Measurements from ENCODE around the gene ZNF385B.

Gene ZNF385B

GRCh38 chr2:179677077-179677688 lies 184.2 kb downstream of the ZNF385B start:
- Histone ChIP-seq H3K4me1 (no peaks in the 10 kb centered on the region), H3K27me3 (ENCODE audit: control insufficient read depth, insufficient read depth, low read length) (no peaks in the 10 kb centered on the region), H3K4me3 (ENCODE audit: low read depth, low read length) (peak overlapping the region; percentile 3), H3K9ac (no peak overlapping the region), H2AFZ (no peak overlapping the region), H3K27ac (no peak overlapping the region), H3K79me2 (no peaks in the 10 kb centered on the region), H3K9me3 (ENCODE audit: control insufficient read depth, low read length) (no peaks in the 10 kb centered on the region), H3K4me2 (ENCODE audit: low read length) (no peak overlapping the region), H3K36me3 (ENCODE audit: control insufficient read depth, insufficient read depth, low read length) (no peaks in the 10 kb centered on the region)
- TF ChIP-seq CTCF (IDR thresholded peaks at IDR 0.05), result no peak

- Histone ChIP-seq H3K9ac (no peak overlapping the region), H3K27me3 (ENCODE audit: control insufficient read depth, insufficient read depth, low read length) (no peaks in the 10 kb centered on the region), H3K4me1 (no peaks in the 10 kb centered on the region), H3K4me2 (ENCODE audit: low read length) (no peak overlapping the region), H3K4me3 (ENCODE audit: low read depth, low read length) (no peak overlapping the region), H2AFZ (no peak overlapping the region), H3K79me2 (no peaks in the 10 kb centered on the region), H3K27ac (no peak overlapping the region), H3K9me3 (ENCODE audit: control insufficient read depth, low read length) (no peaks in the 10 kb centered on the region), H3K36me3 (ENCODE audit: control insufficient read depth, insufficient read depth, low read length) (no peaks in the 10 kb centered on the region)
- no peak for TF ChIP-seq CTCF (IDR thresholded peaks at IDR 0.05)
These were observed 186.0 kb downstream of the ZNF385B start for GRCh38 chr2:179675435-179675834.

DNA sequence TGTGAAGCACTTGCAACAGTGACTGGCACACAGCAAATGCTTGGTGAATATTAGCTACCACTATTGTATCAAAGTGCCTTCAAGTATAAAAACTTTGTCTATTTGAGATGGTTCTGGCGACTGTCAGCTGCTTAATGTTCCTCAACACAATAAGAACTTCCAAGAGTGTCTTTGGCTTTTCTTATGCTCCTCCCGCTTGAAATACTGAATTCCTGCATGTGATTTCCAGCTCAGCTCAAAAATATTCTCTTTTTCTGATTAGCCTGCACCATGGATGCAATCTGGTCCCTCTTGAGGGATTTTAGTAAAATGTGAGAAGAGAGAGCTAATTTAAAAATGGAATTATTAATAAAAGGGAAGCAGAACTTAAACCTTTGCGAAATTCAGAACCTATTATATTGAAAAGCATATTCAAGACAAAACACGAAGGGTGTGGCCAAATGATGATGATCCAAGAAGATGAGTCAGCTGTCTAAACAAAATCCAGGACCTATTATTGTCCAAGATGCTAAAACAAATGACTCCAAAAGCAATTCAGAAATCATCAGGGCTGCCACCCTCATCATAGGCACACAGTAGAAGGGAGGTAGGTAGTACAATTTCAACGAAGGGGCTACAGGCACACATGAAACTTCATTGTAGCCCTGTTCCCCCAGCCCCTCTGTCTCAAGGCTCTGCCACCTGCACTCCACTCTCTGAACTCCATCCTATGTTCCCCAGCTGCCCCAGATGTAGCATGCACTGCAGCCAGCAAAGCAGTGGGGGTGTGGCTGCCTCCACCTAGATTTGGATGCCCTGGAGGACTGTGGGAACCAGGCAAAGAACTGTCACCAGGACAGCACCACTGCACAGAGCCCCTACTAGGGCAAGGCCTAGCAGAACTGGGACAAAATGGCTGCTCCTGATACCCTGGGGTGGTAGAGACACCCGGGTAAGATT lies 190.1 kb downstream of the ZNF385B start:
- Histone ChIP-seq H3K36me3 (ENCODE audit: control insufficient read depth, insufficient read depth, low read length) (no peaks in the 10 kb centered on the region), H3K27ac (no peak overlapping the region), H3K4me2 (ENCODE audit: low read length) (no peak overlapping the region), H2AFZ (no peak overlapping the region), H3K4me3 (ENCODE audit: low read depth, low read length) (no peak overlapping the region), H3K27me3 (ENCODE audit: control insufficient read depth, insufficient read depth, low read length) (no peaks in the 10 kb centered on the region), H3K9me3 (ENCODE audit: control insufficient read depth, low read length) (no peaks in the 10 kb centered on the region), H3K4me1 (no peaks in the 10 kb centered on the region), H3K9ac (no peak overlapping the region), H3K79me2 (no peaks in the 10 kb centered on the region)
- no peak for TF ChIP-seq CTCF (IDR thresholded peaks at IDR 0.05)

GRCh38 chr2:179669196-179669595 lies 192.2 kb downstream of the ZNF385B start:
- H3K36me3 ChIP-seq (ENCODE audit: control insufficient read depth, insufficient read depth, low read length), result no peaks in the 10 kb centered on the region
- H3K79me2 ChIP-seq, result no peaks in the 10 kb centered on the region
- H3K27ac ChIP-seq, result no peak overlapping the region
- H3K9ac ChIP-seq, result no peak overlapping the region
- no peaks in the 10 kb centered on the region for H3K9me3 ChIP-seq (ENCODE audit: control insufficient read depth, low read length)
- H3K27me3 ChIP-seq (ENCODE audit: control insufficient read depth, insufficient read depth, low read length), result no peaks in the 10 kb centered on the region
- no peak overlapping the region for H2AFZ ChIP-seq
- no peak overlapping the region for H3K4me2 ChIP-seq (ENCODE audit: low read length)
- no peak overlapping the region for H3K4me3 ChIP-seq (ENCODE audit: low read depth, low read length)
- no peaks in the 10 kb centered on the region for H3K4me1 ChIP-seq
- TF ChIP-seq CTCF (IDR thresholded peaks at IDR 0.05), result no peak
